Activated CD4-positive, alpha-beta T cell treated with anti-CD3 and anti-CD28 coated beads, Interleukin-2, amount 10 ng/mL, durations not matched to agents 24 days and 14 days (primary cell): Measurements from ENCODE around the gene TAP2. TPM values are rescaled to one million over a fixed set of nuclear protein-coding genes. Genes with fewer than 3 reads are reported as not detected.

ENCODE experiments used
- DNase-seq: peaks from one replicate; pipeline ENCODE4 v3.0.0; 2022
- H3K27ac Mint-ChIP-seq: one replicate; pipeline ENCODE4 v1.8.0; 2022; ENCODE audit warnings: mild to moderate bottlenecking, mixed read lengths
- H3K27me3 Mint-ChIP-seq: one replicate; pipeline ENCODE4 v1.8.0; 2022; ENCODE audit warnings: mixed read lengths
- H3K36me3 Mint-ChIP-seq: one replicate; pipeline ENCODE4 v1.8.0; 2022; ENCODE audit warnings: low read depth, mild to moderate bottlenecking, mixed read lengths
- H3K4me1 Mint-ChIP-seq: one replicate; pipeline ENCODE4 v1.8.0; 2021; ENCODE audit warnings: mixed read lengths
- H3K4me3 Mint-ChIP-seq: one replicate; pipeline ENCODE4 v1.8.0; 2022; ENCODE audit warnings: mild to moderate bottlenecking, moderate library complexity, mixed read lengths
- H3K9me3 Mint-ChIP-seq: one replicate; pipeline ENCODE4 v1.8.0; 2021; ENCODE audit warnings: mixed read lengths
- intact Hi-C: fragments of 100-400 bp; cut with micrococcal nuclease; formaldehyde crosslinking; loops from one replicate; pipeline ENCODE4 v1.15.1; 2023
- total RNA-seq: library from RNA; stranded (reverse); gene quantifications from 2 replicates; pipeline ENCODE4 v1.2.3, GENCODE V29; 2022

The TAP2 gene
- total RNA-seq, 1 donor from 2014 or later = 163 TPM

GRCh38 chr6:32836873-32837272, 1.7 kb downstream of the TAP2 start:
- H3K36me3 Mint-ChIP-seq = peaks cover 80% of the 10 kb centered on the region
- peaks cover 5% of the 10 kb centered on the region for H3K9me3 Mint-ChIP-seq
- H3K27ac Mint-ChIP-seq = peak overlapping the region; percentile 99
- intact Hi-C loops = no loop called here
- peak overlapping the region; percentile 83 for H3K4me3 Mint-ChIP-seq
- no peak for DNase-seq
- H3K27me3 Mint-ChIP-seq = no peaks in the 10 kb centered on the region
- peaks cover 74% of the 10 kb centered on the region for H3K4me1 Mint-ChIP-seq

GRCh38 chr6:32835167-32835893, 3.2 kb downstream of the TAP2 start:
- Mint-ChIP-seq H3K9me3 (peaks cover 5% of the 10 kb centered on the region), H3K4me1 (peaks cover 70% of the 10 kb centered on the region), H3K4me3 (peak overlapping the region; percentile 56), H3K36me3 (peaks cover 78% of the 10 kb centered on the region), H3K27ac (no peak overlapping the region), H3K27me3 (no peaks in the 10 kb centered on the region)
- intact Hi-C loops = no loop called here
- peak; percentile 56 for DNase-seq

- Mint-ChIP-seq H3K27ac (peak overlapping the region; percentile 49), H3K27me3 (no peaks in the 10 kb centered on the region), H3K36me3 (peaks cover 87% of the 10 kb centered on the region), H3K9me3 (peaks cover 5% of the 10 kb centered on the region), H3K4me3 (peak overlapping the region; percentile 56), H3K4me1 (peaks cover 69% of the 10 kb centered on the region)
- peak; percentile 49 for DNase-seq
- intact Hi-C loops = no loop called here
These were observed 4.9 kb downstream of the TAP2 start for GRCh38 chr6:32833664-32834063.

DNA sequence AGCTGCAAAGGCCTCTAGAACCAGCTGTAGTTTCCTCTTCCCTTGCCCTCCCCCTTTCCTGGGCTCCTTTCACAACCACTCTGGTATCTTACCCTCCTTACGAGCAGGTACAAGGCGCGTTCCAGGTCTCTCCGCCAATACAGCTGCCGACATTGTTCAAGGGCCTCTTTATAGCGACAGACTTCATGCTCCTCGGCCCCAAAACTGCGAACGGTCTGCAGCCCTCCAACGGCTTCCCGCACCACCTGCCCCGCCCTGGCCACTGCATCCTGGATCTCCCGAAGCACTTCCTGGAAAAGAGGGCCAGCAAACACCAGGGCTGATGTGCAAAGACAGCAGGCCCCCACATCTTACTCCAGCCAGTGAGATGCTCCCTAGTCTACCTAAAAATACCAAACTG, 6.0 kb downstream of the TAP2 start:
- Mint-ChIP-seq H3K36me3 (peaks cover 95% of the 10 kb centered on the region), H3K9me3 (peaks cover 5% of the 10 kb centered on the region), H3K4me3 (no peak overlapping the region), H3K27me3 (no peaks in the 10 kb centered on the region), H3K4me1 (peaks cover 73% of the 10 kb centered on the region), H3K27ac (no peak overlapping the region)
- DNase-seq = peak; percentile 53
- intact Hi-C loops = no loop called here

- DNase-seq = peak; percentile 41
- intact Hi-C loops = no loop called here
- no peaks in the 10 kb centered on the region for H3K27me3 Mint-ChIP-seq
- peaks cover 66% of the 10 kb centered on the region for H3K4me1 Mint-ChIP-seq
- H3K36me3 Mint-ChIP-seq = peaks cover 86% of the 10 kb centered on the region
- peaks cover 5% of the 10 kb centered on the region for H3K9me3 Mint-ChIP-seq
- no peak overlapping the region for H3K4me3 Mint-ChIP-seq
- H3K27ac Mint-ChIP-seq = peak overlapping the region; percentile 18
These were observed 7.6 kb downstream of the TAP2 start for GRCh38 chr6:32830936-32831335.

- H3K4me1 Mint-ChIP-seq = peaks cover 57% of the 10 kb centered on the region
- peaks cover 77% of the 10 kb centered on the region for H3K36me3 Mint-ChIP-seq
- H3K27ac Mint-ChIP-seq = peak overlapping the region; percentile 22
- DNase-seq = peak; percentile 44
- H3K4me3 Mint-ChIP-seq = no peak overlapping the region
- intact Hi-C loops = no loop called here
- no peaks in the 10 kb centered on the region for H3K27me3 Mint-ChIP-seq
- peaks cover 5% of the 10 kb centered on the region for H3K9me3 Mint-ChIP-seq
These were observed 8.5 kb downstream of the TAP2 start for GRCh38 chr6:32830017-32830416.

GRCh38 chr6:32829495-32829894, 9.0 kb downstream of the TAP2 start:
- peaks cover 5% of the 10 kb centered on the region for H3K9me3 Mint-ChIP-seq
- peaks cover 72% of the 10 kb centered on the region for H3K36me3 Mint-ChIP-seq
- H3K27ac Mint-ChIP-seq = no peak overlapping the region
- no peak overlapping the region for H3K4me3 Mint-ChIP-seq
- intact Hi-C loops = loop anchor here (5.0 kb wide), 1 partner anchor 38 kb away; no protein-coding TSS in a partner anchor
- DNase-seq = peak; percentile 55
- H3K27me3 Mint-ChIP-seq = no peaks in the 10 kb centered on the region
- H3K4me1 Mint-ChIP-seq = peaks cover 52% of the 10 kb centered on the region

DNA sequence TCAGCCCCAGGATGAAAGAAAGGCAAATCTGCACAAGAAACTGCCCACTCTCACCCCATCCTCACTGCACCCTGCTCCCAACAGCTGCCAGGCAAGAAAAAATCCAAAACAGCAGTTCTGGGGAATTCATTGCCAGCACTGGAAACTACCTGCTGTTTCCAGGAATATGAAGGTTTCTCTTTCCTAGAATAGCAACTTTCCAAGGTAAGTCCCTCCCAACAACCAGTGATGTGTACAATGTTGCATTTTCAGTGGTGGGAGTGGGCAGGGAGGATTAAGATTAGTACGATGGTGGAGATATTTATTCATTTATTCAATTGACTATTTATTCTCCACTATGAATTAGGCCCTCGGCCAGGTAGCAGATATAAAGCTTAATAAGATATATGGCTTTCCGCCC, 11.5 kb downstream of the TAP2 start:
- Mint-ChIP-seq H3K27me3 (no peaks in the 10 kb centered on the region), H3K27ac (no peak overlapping the region), H3K4me1 (peaks cover 31% of the 10 kb centered on the region), H3K4me3 (no peak overlapping the region), H3K9me3 (no peaks in the 10 kb centered on the region), H3K36me3 (peaks cover 49% of the 10 kb centered on the region)
- intact Hi-C loops = loop anchor here (5.0 kb wide), 1 partner anchor 40 kb away; no protein-coding TSS in a partner anchor
- DNase-seq = peak; percentile 56

- Mint-ChIP-seq H3K9me3 (no peaks in the 10 kb centered on the region), H3K27ac (no peak overlapping the region), H3K36me3 (peaks cover 40% of the 10 kb centered on the region), H3K27me3 (no peaks in the 10 kb centered on the region), H3K4me1 (peaks cover 26% of the 10 kb centered on the region), H3K4me3 (no peak overlapping the region)
- intact Hi-C loops = loop anchor here (5.0 kb wide), 1 partner anchor 41 kb away; no protein-coding TSS in a partner anchor
- peak; percentile 53 for DNase-seq
These were observed 12.6 kb downstream of the TAP2 start for GRCh38 chr6:32825966-32826365.

- intact Hi-C loops = no loop called here
- no peak overlapping the region for H3K27ac Mint-ChIP-seq
- H3K36me3 Mint-ChIP-seq = peaks cover 8% of the 10 kb centered on the region
- DNase-seq = peak; percentile 52
- H3K4me3 Mint-ChIP-seq = no peak overlapping the region
- H3K4me1 Mint-ChIP-seq = peaks cover 10% of the 10 kb centered on the region
- H3K9me3 Mint-ChIP-seq = no peaks in the 10 kb centered on the region
- H3K27me3 Mint-ChIP-seq = no peaks in the 10 kb centered on the region
These were observed 18.8 kb downstream of the TAP2 start for GRCh38 chr6:32819729-32820128.

- H3K4me1 Mint-ChIP-seq = peaks cover 10% of the 10 kb centered on the region
- H3K27ac Mint-ChIP-seq = no peak overlapping the region
- H3K9me3 Mint-ChIP-seq = no peaks in the 10 kb centered on the region
These were observed 19.7 kb downstream of the TAP2 start for GRCh38 chr6:32818867-32819266.

DNA sequence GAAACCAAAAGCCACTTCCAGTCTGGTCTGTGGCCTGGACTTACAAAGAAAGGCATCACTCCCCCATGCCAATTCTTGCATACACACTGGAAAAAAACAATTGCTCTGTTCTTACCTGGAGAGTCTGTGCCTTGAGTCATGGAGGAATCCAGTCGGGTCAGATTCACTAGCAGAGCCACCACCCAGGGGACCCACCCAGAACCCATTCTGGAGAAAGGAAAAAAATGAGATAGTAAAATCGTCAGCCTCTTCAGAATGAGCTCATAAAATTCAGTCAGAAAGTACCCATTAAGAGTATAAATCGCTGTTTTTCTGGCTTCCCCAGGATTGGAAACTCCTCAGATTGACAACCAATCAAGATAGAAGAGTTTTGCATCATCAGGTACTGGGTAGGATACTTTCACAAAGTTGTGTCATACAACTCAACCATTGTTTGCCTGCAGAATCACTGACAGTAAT, 21.8 kb downstream of the TAP2 start, which contains the start of gene HLA-DOB:
TSS of gene HLA-DOB (minus strand) at position 257 of the 459 bp plus-strand sequence. CDS start at position 206, 51 bp downstream.
- Mint-ChIP-seq H3K4me1 (peaks cover 10% of the 10 kb centered on the region), H3K27ac (no peak within 1 kb of the TSS), H3K27me3 (no peaks in the 10 kb centered on the region), H3K36me3 (peaks cover 9% of the 10 kb centered on the region), H3K9me3 (no peaks in the 10 kb centered on the region), H3K4me3 (no peak within 1 kb of the TSS)
- DNase-seq = peak; percentile 57
- intact Hi-C loops = no loop called here

More at GRCh38 chr6:32818867-32819266, 19.7 kb downstream of the TAP2 start:
- H3K36me3 Mint-ChIP-seq = peaks cover 9% of the 10 kb centered on the region
- H3K4me3 Mint-ChIP-seq = no peak overlapping the region
- DNase-seq = peak; percentile 7
- no peaks in the 10 kb centered on the region for H3K27me3 Mint-ChIP-seq
- intact Hi-C loops = no loop called here

DNA sequence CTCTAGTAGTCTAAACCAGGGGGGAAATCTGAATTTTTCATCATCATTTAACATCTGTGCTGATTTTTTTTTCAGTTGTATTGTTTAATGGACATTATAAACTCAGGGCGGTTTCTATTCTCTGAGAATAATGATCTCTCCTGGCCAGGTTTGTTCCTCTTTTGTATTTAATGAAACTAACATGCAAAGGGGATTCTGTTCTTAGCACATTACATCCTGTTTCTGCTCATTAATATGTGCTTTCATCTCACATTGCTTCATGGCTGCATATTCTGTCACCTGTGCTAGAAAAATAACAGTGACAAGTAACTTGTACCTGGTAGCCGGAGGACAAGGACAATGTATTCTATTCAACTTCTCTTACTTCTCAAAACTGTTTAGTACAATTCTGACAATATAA, 22.5 kb downstream of the TAP2 start:
- peaks cover 10% of the 10 kb centered on the region for H3K4me1 Mint-ChIP-seq
- no peaks in the 10 kb centered on the region for H3K9me3 Mint-ChIP-seq
- no peak overlapping the region for H3K4me3 Mint-ChIP-seq
- DNase-seq = peak; percentile 24
- intact Hi-C loops = no loop called here
- no peak overlapping the region for H3K27ac Mint-ChIP-seq
- H3K27me3 Mint-ChIP-seq = no peaks in the 10 kb centered on the region
- peaks cover 9% of the 10 kb centered on the region for H3K36me3 Mint-ChIP-seq

GRCh38 chr6:32815115-32815514, 23.4 kb downstream of the TAP2 start:
- Mint-ChIP-seq H3K36me3 (peaks cover 6% of the 10 kb centered on the region), H3K27ac (no peak overlapping the region), H3K4me1 (peaks cover 6% of the 10 kb centered on the region), H3K27me3 (no peaks in the 10 kb centered on the region), H3K4me3 (no peak overlapping the region), H3K9me3 (no peaks in the 10 kb centered on the region)
- DNase-seq = no peak
- intact Hi-C loops = no loop called here
